ENCODE results near the gene DBF4.
"Not testable (repeated sequence)": the region's sequence is repeated elsewhere in the genome, so short reads cannot be mapped to it uniquely, and the experiment has no call there.

DBF4 gene

DNA sequence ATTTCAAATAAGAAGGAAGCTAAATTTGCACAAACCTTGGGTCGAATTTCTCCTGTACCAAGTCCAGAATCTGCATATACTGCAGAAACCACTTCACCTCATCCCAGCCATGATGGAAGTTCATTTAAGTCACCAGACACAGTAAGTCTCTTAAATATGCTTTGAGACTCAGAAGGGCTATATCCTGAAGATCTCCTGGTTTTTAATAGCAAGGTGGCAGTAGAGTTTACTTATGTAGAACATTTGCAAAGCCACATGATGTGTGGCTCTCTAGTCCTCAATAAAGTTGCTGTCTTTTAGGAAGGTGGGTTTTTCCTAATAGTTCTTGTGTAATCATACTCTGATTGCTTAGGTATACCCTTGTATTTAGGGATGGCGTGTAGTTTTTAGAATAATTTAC, 8.7 kb downstream of the DBF4 start:
- DNase-seq = no peak

- no peak for DNase-seq
These were observed 10.6 kb downstream of the DBF4 start for GRCh38 chr7:87886875-87887274.

DNA sequence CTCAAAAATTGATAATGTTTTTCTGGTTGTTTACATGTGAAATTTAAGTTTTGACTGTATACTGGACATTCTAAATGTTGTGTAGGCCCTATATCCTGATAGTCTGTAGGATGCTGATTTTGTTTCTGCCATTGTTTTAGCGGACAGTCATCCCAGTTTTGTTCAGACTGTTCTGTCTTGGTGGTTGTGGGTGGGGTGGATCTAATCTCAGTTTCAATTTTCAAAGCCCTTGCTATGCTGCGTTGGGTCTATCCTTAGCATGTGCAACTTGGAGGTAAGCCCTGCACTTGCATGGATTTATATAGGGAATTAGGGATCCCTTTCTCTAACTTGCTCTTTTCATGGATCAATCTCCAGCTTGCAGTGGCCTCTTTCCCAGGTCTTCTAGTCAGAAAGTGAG, 19.1 kb downstream of the DBF4 start:
- no peak for DNase-seq

GRCh38 chr7:87899255-87899654, 23.0 kb downstream of the DBF4 start:
- DNase-seq = no peak

- not testable (repeated sequence) for DNase-seq
These were observed 31.0 kb downstream of the DBF4 start for GRCh38 chr7:87907136-87907906.

DNA sequence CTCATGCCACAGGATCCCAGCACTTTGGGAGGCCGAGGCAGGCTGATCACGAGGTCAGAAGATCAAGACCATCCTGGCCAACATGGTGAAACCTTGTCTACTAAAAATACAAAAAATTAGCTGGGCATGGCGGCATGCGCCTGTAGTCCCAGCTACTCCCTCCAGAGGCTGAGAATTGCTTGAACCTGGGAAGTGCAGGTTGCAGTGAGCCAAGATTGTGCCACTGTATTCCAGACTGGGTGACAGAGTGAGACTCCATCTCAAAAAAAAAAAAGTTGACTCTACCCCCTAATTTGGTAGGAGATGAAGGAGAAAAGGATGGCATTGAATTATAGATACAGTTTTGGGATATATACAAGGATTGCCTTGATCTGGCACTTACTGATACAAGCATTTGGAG, 32.5 kb downstream of the DBF4 start:
- not testable (repeated sequence) for DNase-seq

GRCh38 chr7:87912121-87912520, 35.8 kb downstream of the DBF4 start:
- DNase-seq = no peak

- DNase-seq = no peak
These were observed 42.4 kb downstream of the DBF4 start for GRCh38 chr7:87918740-87919139.

GRCh38 chr7:87919875-87920274, 43.6 kb downstream of the DBF4 start:
- no peak for DNase-seq

- no peak for DNase-seq
These were observed 44.3 kb downstream of the DBF4 start for GRCh38 chr7:87920578-87920977.

- DNase-seq = not testable (repeated sequence)
These were observed 46.6 kb downstream of the DBF4 start for GRCh38 chr7:87922759-87923395.

GRCh38 chr7:87926581-87927461, 50.5 kb downstream of the DBF4 start:
- peak; percentile 71 for DNase-seq

DNA sequence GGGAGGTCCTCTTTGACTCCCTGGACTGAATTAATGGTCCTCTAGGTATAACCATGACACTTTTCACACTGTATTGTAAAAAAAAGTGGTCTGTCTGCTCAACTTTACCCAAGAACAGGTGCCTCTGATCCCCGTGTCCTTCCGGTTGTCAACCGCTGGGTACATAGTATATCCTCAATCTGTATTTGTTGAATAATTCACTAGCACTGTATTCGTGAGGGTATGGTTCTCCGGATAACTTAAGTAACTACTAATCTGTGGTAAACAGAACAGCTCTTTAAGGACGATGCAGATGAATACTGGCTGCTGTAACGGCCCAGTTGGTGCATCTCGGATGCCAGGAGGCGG, 57.3 kb downstream of the DBF4 start:
- no peak for DNase-seq

GRCh38 chr7:87933953-87934698, 57.8 kb downstream of the DBF4 start, which contains the start of gene ADAM22:
Gene ADAM22 (plus strand): TSS chr7:87934251. CDS start chr7:87934466, 215 bp downstream.
- DNase-seq = peak; percentile 94

GRCh38 chr7:87934699-87935383, 58.5 kb downstream of the DBF4 start:
- peak; percentile 40 for DNase-seq

GRCh38 chr7:87935384-87935706, 59.1 kb downstream of the DBF4 start:
- no peak for DNase-seq

GRCh38 chr7:87941138-87941537, 64.8 kb downstream of the DBF4 start:
- no peak for DNase-seq

DNA sequence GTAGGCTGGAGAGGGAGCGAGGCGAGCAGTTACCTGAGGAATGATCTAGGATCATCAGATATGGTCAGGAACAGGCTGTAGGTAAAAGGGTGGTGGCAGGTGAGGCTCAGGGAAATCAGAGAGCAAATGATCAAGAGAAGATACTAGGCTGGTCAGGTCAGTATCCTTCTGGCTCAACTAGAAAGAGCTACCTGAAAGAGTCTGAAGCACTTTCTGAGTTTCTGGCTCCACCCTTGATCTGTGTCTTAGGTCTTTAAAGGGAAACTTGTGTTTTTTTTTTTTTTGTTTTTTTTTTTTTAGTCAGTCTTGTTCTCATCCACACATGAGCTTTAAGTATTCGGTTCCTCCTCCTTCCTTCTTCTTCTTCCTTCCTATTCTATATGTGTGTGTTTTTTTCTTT, 68.3 kb downstream of the DBF4 start:
- no peak for DNase-seq

DNA sequence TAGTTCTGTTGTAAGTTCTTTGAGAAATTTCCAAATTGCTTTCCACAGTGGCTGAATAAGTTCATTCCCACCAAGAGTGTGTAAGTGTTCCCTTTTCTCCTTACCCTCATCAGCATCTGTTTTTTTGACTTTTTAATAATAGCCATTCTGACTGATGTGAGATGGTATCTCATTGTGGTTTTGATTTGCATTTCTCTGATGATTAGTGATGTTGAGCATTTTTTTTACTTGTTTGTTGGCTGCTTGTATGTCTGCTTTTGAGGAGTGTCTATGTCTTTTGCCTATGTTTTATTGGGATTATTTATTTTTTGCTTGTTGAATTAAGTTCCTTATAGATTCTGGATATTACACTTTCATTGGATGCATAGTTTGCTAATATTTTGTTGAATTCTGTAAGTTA, 69.6 kb downstream of the DBF4 start:
- DNase-seq = not testable (repeated sequence)

DNA sequence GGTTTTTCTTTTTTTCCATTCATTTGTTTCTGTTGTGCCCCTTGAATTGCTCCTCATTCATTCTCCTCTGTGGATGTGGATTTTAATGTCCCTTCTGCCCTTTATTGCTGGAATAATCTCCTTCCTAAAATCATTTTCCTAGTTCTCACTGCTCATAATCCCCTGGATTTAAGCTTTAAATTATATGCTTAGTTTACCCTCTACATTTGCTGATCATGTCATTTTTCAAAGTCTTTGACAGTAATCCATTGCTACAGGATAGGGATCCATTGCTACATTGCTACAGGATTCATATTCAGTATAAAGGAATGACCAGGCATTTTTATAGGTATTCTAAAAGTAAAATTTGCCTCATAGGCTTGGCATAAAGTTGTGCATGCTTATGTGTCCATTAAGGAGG, 72.1 kb downstream of the DBF4 start:
- no peak for DNase-seq
